Measurements from ENCODE around the gene ZNF334. TPM values are rescaled to one million over a fixed set of nuclear protein-coding genes. Genes with fewer than 3 reads are reported as not detected.

ZNF334 gene
- total and polyA plus RNA-seq, 2 of the 4 experiments (the other 2 are of a cell fraction): 1.4 to 2.1 TPM

DNA sequence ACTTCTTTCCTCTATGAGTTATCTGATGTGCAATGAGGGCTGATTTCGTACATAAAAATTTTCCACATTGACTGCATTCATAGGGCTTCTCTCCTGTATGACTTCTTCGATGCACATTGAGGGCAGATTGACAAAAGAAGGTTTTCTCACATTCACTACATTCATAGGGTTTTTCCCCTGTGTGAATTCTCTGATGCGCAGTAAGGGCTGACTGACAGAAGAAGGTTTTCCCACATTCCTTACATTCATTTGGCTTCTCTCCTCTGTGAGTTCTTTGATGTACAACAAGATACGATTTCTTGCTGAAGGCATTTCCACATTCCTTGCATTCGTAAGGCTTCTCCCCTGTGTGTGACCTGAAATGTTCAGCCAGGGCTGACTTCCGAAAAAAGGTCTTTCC is 11.4 kb downstream of the ZNF334 start:
- H3K4me3 ChIP-seq (ENCODE audit: insufficient read depth, low read depth, low read length): no peak overlapping the region
- TF ChIP-seq POLR2A (IDR thresholded peaks at IDR 0.05; ENCODE audit: low read depth, low read length) (no peak), FOS (IDR thresholded peaks at IDR 0.05; ENCODE audit: low read depth, low read length) (no peak), BHLHE40 (IDR thresholded peaks at IDR 0.05; ENCODE audit: low read depth, low read length) (no peak), SMC3 (IDR thresholded peaks at IDR 0.05; ENCODE audit: low read depth, low read length) (no peak), CEBPB (IDR thresholded peaks at IDR 0.05; ENCODE audit: low read depth, low read length) (no peak), CHD1 (IDR thresholded peaks at IDR 0.05; ENCODE audit: low read depth, low read length) (no peak), RAD21 (IDR thresholded peaks at IDR 0.05; ENCODE audit: low read length) (no peak), RCOR1 (IDR thresholded peaks at IDR 0.05; ENCODE audit: insufficient replicate concordance, low read length) (no peak), NFE2L2 (IDR thresholded peaks at IDR 0.05; ENCODE audit: low read depth, low read length) (no peak), USF2 (IDR thresholded peaks at IDR 0.05; ENCODE audit: low read depth, low read length) (no peak), MAZ (IDR thresholded peaks at IDR 0.05; ENCODE audit: borderline replicate concordance, low read depth, low read length) (no peak), ELK1 (IDR thresholded peaks at IDR 0.05; ENCODE audit: borderline replicate concordance, low read depth, low read length) (no peak), MAFK (IDR thresholded peaks at IDR 0.05; ENCODE audit: low read depth, low read length) (no peak), RFX5 (IDR thresholded peaks at IDR 0.05; ENCODE audit: low read depth, low read length) (no peak)
- TF ChIP-seq, protein P1, sequence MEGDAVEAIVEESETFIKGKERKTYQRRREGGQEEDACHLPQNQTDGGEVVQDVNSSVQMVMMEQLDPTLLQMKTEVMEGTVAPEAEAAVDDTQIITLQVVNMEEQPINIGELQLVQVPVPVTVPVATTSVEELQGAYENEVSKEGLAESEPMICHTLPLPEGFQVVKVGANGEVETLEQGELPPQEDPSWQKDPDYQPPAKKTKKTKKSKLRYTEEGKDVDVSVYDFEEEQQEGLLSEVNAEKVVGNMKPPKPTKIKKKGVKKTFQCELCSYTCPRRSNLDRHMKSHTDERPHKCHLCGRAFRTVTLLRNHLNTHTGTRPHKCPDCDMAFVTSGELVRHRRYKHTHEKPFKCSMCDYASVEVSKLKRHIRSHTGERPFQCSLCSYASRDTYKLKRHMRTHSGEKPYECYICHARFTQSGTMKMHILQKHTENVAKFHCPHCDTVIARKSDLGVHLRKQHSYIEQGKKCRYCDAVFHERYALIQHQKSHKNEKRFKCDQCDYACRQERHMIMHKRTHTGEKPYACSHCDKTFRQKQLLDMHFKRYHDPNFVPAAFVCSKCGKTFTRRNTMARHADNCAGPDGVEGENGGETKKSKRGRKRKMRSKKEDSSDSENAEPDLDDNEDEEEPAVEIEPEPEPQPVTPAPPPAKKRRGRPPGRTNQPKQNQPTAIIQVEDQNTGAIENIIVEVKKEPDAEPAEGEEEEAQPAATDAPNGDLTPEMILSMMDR (conservative IDR thresholded peaks at IDR 0.05; ENCODE audit: low read depth, low read length): no peak
- no TSS peak for BruUV-seq (replicated peaks)
- no peak overlapping the region for H2BK15ac ChIP-seq (ENCODE audit: low read depth, low read length)
- H3K14ac ChIP-seq (replicated peaks; ENCODE audit: low read depth, low read length): no peak overlapping the region
- 0 out of 2 replicates have a peak, but pooled peaks cover 2% of the 10 kb centered on the region for H3K36me3 ChIP-seq (ENCODE audit: control insufficient read depth, insufficient read depth, low read length)
- POLR2A ChIA-PET (ENCODE audit: unreplicated experiment): no interaction called here
- H3K27me3 ChIP-seq (ENCODE audit: control insufficient read depth, insufficient read depth, low read length): no peaks in the 10 kb centered on the region
- no peak overlapping the region for H3K56ac ChIP-seq (ENCODE audit: extremely low read depth, insufficient read depth, low read length)
- no peak overlapping the region for H2BK20ac ChIP-seq (ENCODE audit: low read depth, low read length)
- no peaks in the 10 kb centered on the region for H3K79me1 ChIP-seq (ENCODE audit: low read depth in 1 of 2, low read length in 2 of 2)
- H4K20me1 ChIP-seq (ENCODE audit: insufficient read depth, low read length): no peaks in the 10 kb centered on the region
- no peak overlapping the region for H4K8ac ChIP-seq (ENCODE audit: low read depth in 2 of 2, low read length in 2 of 2)
- no peak overlapping the region for H4K5ac ChIP-seq (ENCODE audit: low read depth, low read length)
- CTCF ChIA-PET: no interaction called here
- in situ Hi-C loops (cut with MboI; ENCODE audit: low sequenced_read_pairs) (no loop called here), intact Hi-C loops (cut with micrococcal nuclease) (no loop called here), dilution Hi-C loops (cut with HindIII; ENCODE audit: low sequenced_read_pairs, unreplicated experiment) (no loop called here)
- no peak overlapping the region for H4K91ac ChIP-seq (ENCODE audit: insufficient read depth, low read depth, low read length)
- no peak overlapping the region for H3K23ac ChIP-seq (ENCODE audit: low read depth, low read length)
- DNase-seq (no peak), ATAC-seq (ENCODE audit: low read depth) (no peak)
- WGBS, 2 experiments (ENCODE audit: extremely low coverage in 2 of 2, insufficient read length in 1 of 2): no CpG with 5 or more reads among the region's 6 CpGs
- no peak overlapping the region for H3K27ac ChIP-seq (ENCODE audit: insufficient read depth, low read length)
- H2BK5ac ChIP-seq (ENCODE audit: low read depth, low read length, poor library complexity, severe bottlenecking): no peak overlapping the region
- H2AFZ ChIP-seq (replicated peaks; ENCODE audit: low read length, poor library complexity): no peak overlapping the region
- H2AK9ac ChIP-seq (replicated peaks; ENCODE audit: low read depth, low read length, poor library complexity): no peak overlapping the region
- peaks cover 27% of the 10 kb centered on the region for H3K9me3 ChIP-seq (ENCODE audit: control insufficient read depth, insufficient read depth, low read length)
- H2AK5ac ChIP-seq (ENCODE audit: low read depth, low read length): no peak overlapping the region
- H3K4ac ChIP-seq (ENCODE audit: low read depth, low read length): no peak overlapping the region
- H3K9ac ChIP-seq (ENCODE audit: low read depth, low read length): no peak overlapping the region
- no peaks in the 10 kb centered on the region for H3K4me1 ChIP-seq (ENCODE audit: control insufficient read depth, insufficient read depth, low read length)
- no peak overlapping the region for H2BK120ac ChIP-seq (ENCODE audit: low read depth, low read length)
- H3K9me1 ChIP-seq (ENCODE audit: insufficient read depth, low read length): no peaks in the 10 kb centered on the region
- no peak overlapping the region for H3K18ac ChIP-seq (ENCODE audit: low read depth, low read length)
- H3K4me2 ChIP-seq (ENCODE audit: low read depth, low read length): no peak overlapping the region
